Type B pancreatic cell (in vitro differentiated cells): ENCODE results near the gene CCBE1. TPM values are rescaled to one million over a fixed set of nuclear protein-coding genes. Genes with fewer than 3 reads are reported as not detected.

Experiments used
- DNase-seq: peaks from one replicate; pipeline ENCODE4 v3.0.0; 2021; ENCODE audit warnings: mixed read lengths; ENCODE audit not compliant: unreplicated experiment; ENCODE audit errors: extremely low spot score
- H3K27ac Mint-ChIP-seq: 2 replicates; pipeline ENCODE4 v1.8.0; 2021; ENCODE audit warnings: mild to moderate bottlenecking, mixed read lengths
- H3K27me3 Mint-ChIP-seq: 2 replicates; pipeline ENCODE4 v1.8.0; 2021; ENCODE audit warnings: mixed read lengths
- H3K36me3 Mint-ChIP-seq: 2 replicates; pipeline ENCODE4 v1.8.0; 2021; ENCODE audit warnings: mixed read lengths
- H3K4me1 Mint-ChIP-seq: one replicate; pipeline ENCODE4 v1.8.0; 2021; ENCODE audit warnings: mixed read lengths; ENCODE audit not compliant: unreplicated experiment
- H3K4me3 Mint-ChIP-seq: 2 replicates; pipeline ENCODE4 v1.8.0; 2021; ENCODE audit warnings: mild to moderate bottlenecking, mixed read lengths
- H3K9me3 Mint-ChIP-seq: 2 replicates; pipeline ENCODE4 v1.8.0; 2021; ENCODE audit warnings: mixed read lengths
- total RNA-seq: library from RNA; stranded (reverse); gene quantifications from 2 replicates; pipeline ENCODE4 v1.2.1, GENCODE V29; 2021; ENCODE audit warnings: low replicate concordance
- TF ChIP-seq, protein P1 (sequence below): fragments of 200-600 bp; sonication (generic); conservative IDR thresholded peaks from 2 replicates; pipeline ENCODE4 v1.5.0; 2021; ENCODE audit warnings: antibody characterized with exemption, mild to moderate bottlenecking

The CCBE1 gene
- total RNA-seq, 1 donor from 2014 or later = 51.3 TPM

DNA sequence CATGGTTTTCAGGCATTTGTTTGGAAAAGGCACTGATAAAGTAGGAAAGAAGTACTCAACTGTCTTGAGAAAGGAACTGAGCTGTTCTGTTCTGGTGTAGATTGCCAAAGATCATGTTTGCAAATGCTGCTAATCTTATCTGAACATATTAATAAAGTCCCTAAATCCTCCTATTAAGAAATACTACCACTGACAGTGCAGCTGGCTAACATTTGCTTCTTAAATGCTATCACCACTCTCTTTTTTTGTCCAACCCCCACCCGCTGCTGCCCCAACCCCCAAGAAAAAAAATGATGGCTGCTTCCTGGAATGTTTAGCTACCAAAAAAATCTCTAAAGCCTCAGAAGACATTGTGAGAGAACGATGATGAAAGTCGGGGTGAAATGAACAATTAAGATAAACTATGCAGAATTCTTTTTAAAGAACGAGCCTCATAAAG, 130.7 kb downstream of the CCBE1 start:
- Mint-ChIP-seq H3K36me3 (peaks cover 10% of the 10 kb centered on the region), H3K9me3 (peaks cover 6% of the 10 kb centered on the region), H3K4me3 (no peak overlapping the region), H3K4me1 (peaks cover 65% of the 10 kb centered on the region), H3K27me3 (peaks cover 4% of the 10 kb centered on the region), H3K27ac (peak overlapping the region; percentile 24)
- no peak for DNase-seq
- TF ChIP-seq, protein P1, sequence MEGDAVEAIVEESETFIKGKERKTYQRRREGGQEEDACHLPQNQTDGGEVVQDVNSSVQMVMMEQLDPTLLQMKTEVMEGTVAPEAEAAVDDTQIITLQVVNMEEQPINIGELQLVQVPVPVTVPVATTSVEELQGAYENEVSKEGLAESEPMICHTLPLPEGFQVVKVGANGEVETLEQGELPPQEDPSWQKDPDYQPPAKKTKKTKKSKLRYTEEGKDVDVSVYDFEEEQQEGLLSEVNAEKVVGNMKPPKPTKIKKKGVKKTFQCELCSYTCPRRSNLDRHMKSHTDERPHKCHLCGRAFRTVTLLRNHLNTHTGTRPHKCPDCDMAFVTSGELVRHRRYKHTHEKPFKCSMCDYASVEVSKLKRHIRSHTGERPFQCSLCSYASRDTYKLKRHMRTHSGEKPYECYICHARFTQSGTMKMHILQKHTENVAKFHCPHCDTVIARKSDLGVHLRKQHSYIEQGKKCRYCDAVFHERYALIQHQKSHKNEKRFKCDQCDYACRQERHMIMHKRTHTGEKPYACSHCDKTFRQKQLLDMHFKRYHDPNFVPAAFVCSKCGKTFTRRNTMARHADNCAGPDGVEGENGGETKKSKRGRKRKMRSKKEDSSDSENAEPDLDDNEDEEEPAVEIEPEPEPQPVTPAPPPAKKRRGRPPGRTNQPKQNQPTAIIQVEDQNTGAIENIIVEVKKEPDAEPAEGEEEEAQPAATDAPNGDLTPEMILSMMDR = no peak

DNA sequence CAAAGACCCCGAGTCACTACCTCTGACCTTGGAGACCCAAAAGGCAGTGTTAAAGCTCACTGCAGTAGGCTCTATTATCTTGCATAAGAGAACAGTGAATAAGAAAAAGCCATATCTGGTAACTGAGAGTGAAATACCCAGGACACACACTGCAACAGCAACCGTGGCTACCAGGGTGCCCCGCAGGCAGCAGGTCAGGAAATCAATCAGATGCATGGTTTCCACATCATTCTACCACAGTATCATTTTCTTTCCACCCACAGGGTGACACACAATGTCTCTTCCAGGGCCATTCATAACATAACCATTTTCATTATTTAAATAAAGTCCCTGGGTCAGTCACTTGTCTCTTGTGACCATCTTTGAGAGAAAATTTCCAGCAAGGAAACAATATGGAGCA, 131.3 kb downstream of the CCBE1 start:
- H3K4me1 Mint-ChIP-seq = peaks cover 64% of the 10 kb centered on the region
- no peak for DNase-seq
- peaks cover 4% of the 10 kb centered on the region for H3K27me3 Mint-ChIP-seq
- TF ChIP-seq, protein P1 = no peak
- peaks cover 6% of the 10 kb centered on the region for H3K9me3 Mint-ChIP-seq
- no peak overlapping the region for H3K4me3 Mint-ChIP-seq
- H3K27ac Mint-ChIP-seq = peak overlapping the region; percentile 24
- peaks cover 10% of the 10 kb centered on the region for H3K36me3 Mint-ChIP-seq

DNA sequence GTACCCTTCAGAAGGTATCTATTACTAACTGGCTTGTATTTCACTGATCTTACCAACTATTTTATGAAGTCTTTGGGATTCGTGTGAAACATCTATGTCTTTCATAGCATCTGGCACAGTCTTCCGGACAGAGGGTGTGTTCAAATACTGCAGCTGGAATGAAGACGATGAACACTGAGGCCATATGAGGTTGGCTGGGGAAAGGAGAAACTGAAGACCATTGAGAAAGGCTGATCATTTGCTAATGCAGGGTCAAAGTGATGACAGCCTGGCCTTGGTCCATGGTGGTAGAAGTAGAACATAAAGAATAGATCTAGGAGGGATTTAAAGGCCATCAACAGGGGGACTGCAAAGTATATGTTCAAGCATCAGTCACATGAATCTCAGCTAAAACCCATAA, 132.7 kb downstream of the CCBE1 start:
- peaks cover 60% of the 10 kb centered on the region for H3K4me1 Mint-ChIP-seq
- no peak for DNase-seq
- TF ChIP-seq, protein P1 = no peak

DNA sequence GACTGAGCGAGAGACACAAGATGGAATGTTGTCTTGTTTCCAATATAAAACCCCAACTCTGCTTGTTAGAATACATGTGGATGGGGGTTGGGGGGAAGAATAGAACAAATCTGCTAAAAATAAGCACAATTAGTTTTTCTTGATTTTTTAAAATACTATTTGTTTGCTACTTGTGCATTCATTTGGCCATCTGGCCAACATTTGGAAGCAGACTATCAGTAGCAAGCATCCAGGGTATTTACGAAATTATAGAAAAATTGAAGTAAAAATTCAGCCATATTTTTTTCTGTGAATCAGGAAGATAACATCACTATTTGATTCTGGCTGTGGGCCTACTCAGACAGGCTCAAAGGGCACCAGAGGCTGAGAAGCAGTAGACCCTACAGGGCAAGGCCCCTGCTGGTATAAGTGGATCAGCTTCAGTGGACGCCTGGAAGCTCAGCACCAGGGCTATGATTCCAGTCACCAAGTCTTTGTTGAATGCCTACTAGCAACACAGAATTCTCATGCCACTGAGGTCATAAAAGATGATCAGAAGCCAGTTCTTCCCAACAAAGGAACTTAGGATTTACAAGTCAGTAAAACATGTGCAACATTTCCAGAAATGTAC, 133.9 kb downstream of the CCBE1 start:
- peaks cover 53% of the 10 kb centered on the region for H3K4me1 Mint-ChIP-seq
- H3K4me3 Mint-ChIP-seq = no peak overlapping the region
- H3K36me3 Mint-ChIP-seq = peaks cover 9% of the 10 kb centered on the region
- no peak overlapping the region for H3K27ac Mint-ChIP-seq
- TF ChIP-seq, protein P1 = no peak
- no peaks in the 10 kb centered on the region for H3K27me3 Mint-ChIP-seq
- DNase-seq = no peak
- peaks cover 6% of the 10 kb centered on the region for H3K9me3 Mint-ChIP-seq

More for the DNA sequence above, 132.7 kb downstream of the CCBE1 start:
- H3K36me3 Mint-ChIP-seq = peaks cover 13% of the 10 kb centered on the region
- H3K27me3 Mint-ChIP-seq = peaks cover 4% of the 10 kb centered on the region
- H3K9me3 Mint-ChIP-seq = peaks cover 6% of the 10 kb centered on the region
- no peak overlapping the region for H3K27ac Mint-ChIP-seq
- H3K4me3 Mint-ChIP-seq = no peak overlapping the region

DNA sequence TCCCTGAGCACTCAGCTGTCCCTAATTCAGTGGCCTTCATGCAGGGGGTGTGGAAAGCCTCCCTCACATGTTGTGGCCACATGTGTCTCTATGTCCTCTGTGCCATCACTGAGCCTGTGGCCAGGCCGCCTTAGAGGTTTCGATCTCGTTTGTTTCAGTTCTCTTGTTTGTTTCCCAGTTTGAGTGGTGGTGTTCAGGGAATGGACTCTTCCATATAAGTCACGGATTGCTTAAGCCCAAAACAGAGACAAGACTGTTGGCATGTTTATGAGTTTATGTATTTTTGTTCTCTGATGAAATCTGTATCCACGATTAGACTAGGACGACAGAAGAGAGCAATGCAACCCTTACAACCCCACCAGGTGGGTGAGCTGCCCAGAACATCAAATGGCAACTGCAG, 134.5 kb downstream of the CCBE1 start:
- no peak for DNase-seq
- Mint-ChIP-seq H3K4me3 (no peak overlapping the region), H3K36me3 (peaks cover 9% of the 10 kb centered on the region), H3K27ac (no peak overlapping the region), H3K9me3 (peaks cover 9% of the 10 kb centered on the region), H3K4me1 (peaks cover 52% of the 10 kb centered on the region), H3K27me3 (no peaks in the 10 kb centered on the region)
- TF ChIP-seq, protein P1 = no peak
